Mesenchymal stem cell (in vitro differentiated cells and primary cell): ENCODE measurements around the gene SLX1B.
"Not testable (repeated sequence)": the region's sequence is repeated elsewhere in the genome, so short reads cannot be mapped to it uniquely, and the experiment has no call there.

ENCODE experiments used
- DNase-seq: peaks from one replicate; pipeline ENCODE4 v3.0.0-alpha.2; 2013
- H2AFZ ChIP-seq: one replicate; pipeline ENCODE4 v1.6.1; 2013; ENCODE audit warnings: low read depth, mild to moderate bottlenecking, control low read depth, inconsistent platforms, low read length, moderate library complexity
- H2AK5ac ChIP-seq: 2 replicates; pipeline ENCODE4 v1.6.1; 2013; ENCODE audit warnings: low read length, moderate library complexity, mild to moderate bottlenecking, inconsistent platforms; ENCODE audit not compliant: severe bottlenecking
- H2BK120ac ChIP-seq: one replicate; pipeline ENCODE4 v1.6.1; 2013; ENCODE audit warnings: low read depth, mild to moderate bottlenecking, inconsistent platforms, low read length, moderate library complexity
- H2BK12ac ChIP-seq, 2 experiments: one replicate each; pipeline ENCODE4 v1.6.1; 2013; ENCODE audit warnings: inconsistent platforms in 2 of 2, low read length in 2 of 2, mild to moderate bottlenecking in 2 of 2, moderate library complexity in 2 of 2, control low read depth in 1 of 2
- H2BK15ac ChIP-seq: one replicate; pipeline ENCODE4 v1.6.1; 2013; ENCODE audit warnings: mild to moderate bottlenecking, low read depth, inconsistent platforms; ENCODE audit not compliant: poor library complexity, severe bottlenecking
- H2BK5ac ChIP-seq: 2 replicates; pipeline ENCODE4 v1.6.1; 2013; ENCODE audit warnings: low read depth, mild to moderate bottlenecking, low read length, control low read depth, inconsistent platforms; ENCODE audit not compliant: poor library complexity, severe bottlenecking
- H3K14ac ChIP-seq, 2 experiments: one replicate each; pipeline ENCODE4 v1.6.1; 2013; ENCODE audit warnings: inconsistent platforms in 2 of 2, low read length in 2 of 2, control low read depth in 1 of 2, mild to moderate bottlenecking in 1 of 2, moderate library complexity in 1 of 2
- H3K18ac ChIP-seq, 2 experiments: one replicate each; pipeline ENCODE4 v1.6.1; 2013; ENCODE audit warnings: inconsistent platforms in 2 of 2, low read length in 2 of 2, control low read depth in 1 of 2, low read depth in 1 of 2, mild to moderate bottlenecking in 1 of 2
- H3K23ac ChIP-seq, 2 experiments: one replicate each; pipeline ENCODE4 v1.6.1; 2013; ENCODE audit warnings: inconsistent platforms in 2 of 2, low read length in 2 of 2, mild to moderate bottlenecking in 2 of 2, moderate library complexity in 2 of 2, control low read depth in 1 of 2
- H3K27ac ChIP-seq: 2 replicates; pipeline ENCODE4 v1.5.1; 2013; ENCODE audit warnings: mild to moderate bottlenecking, moderate library complexity, low read length, control low read depth, inconsistent platforms; ENCODE audit not compliant: poor library complexity, severe bottlenecking
- H3K27me3 ChIP-seq, 2 experiments: 2 replicates each; pipeline versions ENCODE4 v1.6.1 to v1.7.0; 2013; ENCODE audit warnings: low read length in 2 of 2, mild to moderate bottlenecking in 2 of 2, moderate library complexity in 2 of 2, control low read depth in 1 of 2, inconsistent platforms in 1 of 2; ENCODE audit not compliant: control insufficient read depth in 1 of 2, insufficient read depth in 1 of 2
- H3K36me3 ChIP-seq, 2 experiments: 2 replicates each; pipeline versions ENCODE4 v1.6.1 to v1.7.0; 2013; ENCODE audit warnings: low read length in 2 of 2, control low read depth in 1 of 2, inconsistent platforms in 1 of 2, low read depth in 1 of 2, mild to moderate bottlenecking in 1 of 2; ENCODE audit not compliant: insufficient read depth in 2 of 2, control insufficient read depth in 1 of 2
- H3K4ac ChIP-seq, 2 experiments: one replicate each; pipeline ENCODE4 v1.6.1; 2013; ENCODE audit warnings: inconsistent platforms in 2 of 2, low read length in 2 of 2, mild to moderate bottlenecking in 2 of 2, moderate library complexity in 2 of 2, control low read depth in 1 of 2, low read depth in 1 of 2
- H3K4me1 ChIP-seq: 2 replicates; pipeline ENCODE4 v1.6.1; 2013; ENCODE audit warnings: low read depth, low read length, control low read depth; ENCODE audit not compliant: control insufficient read depth, insufficient read depth
- H3K4me2 ChIP-seq: 2 replicates; pipeline ENCODE4 v1.6.1; 2013; ENCODE audit warnings: low read length, mild to moderate bottlenecking, inconsistent platforms; ENCODE audit not compliant: poor library complexity, severe bottlenecking
- H3K4me3 ChIP-seq, 2 experiments: 2 replicates each; pipeline versions ENCODE4 v1.5.1 to v1.7.0; 2013; ENCODE audit warnings: low read length in 2 of 2, mild to moderate bottlenecking in 2 of 2, control low read depth in 1 of 2, low read depth in 1 of 2; ENCODE audit not compliant: insufficient read depth in 1 of 2
- H3K79me1 ChIP-seq: replicated peaks from 2 replicates; pipeline ENCODE4 v1.6.1; 2013; ENCODE audit warnings: mild to moderate bottlenecking, control low read depth, low read length, inconsistent platforms; ENCODE audit not compliant: poor library complexity, severe bottlenecking
- H3K9ac ChIP-seq: 2 replicates; pipeline ENCODE4 v1.7.0; 2013; ENCODE audit warnings: mild to moderate bottlenecking, low read length, moderate library complexity
- H3K9me3 ChIP-seq: 2 replicates; pipeline ENCODE4 v1.7.0; 2013; ENCODE audit warnings: mild to moderate bottlenecking, low read length; ENCODE audit not compliant: control insufficient read depth
- H4K8ac ChIP-seq: one replicate; pipeline ENCODE4 v1.6.1; 2013; ENCODE audit warnings: inconsistent platforms, mild to moderate bottlenecking, low read length, moderate library complexity
- H4K91ac ChIP-seq: one replicate; pipeline ENCODE4 v1.6.1; 2013; ENCODE audit warnings: mild to moderate bottlenecking, low read length, inconsistent platforms
- WGBS: methylation state at CpG from one replicate; pipeline ENCODE4 v1.1.7; 2013; ENCODE audit warnings: mixed read lengths; 5-methylcytosine and 5-hydroxymethylcytosine counted together

SLX1B gene

GRCh38 chr16:29453754-29454153, 579 bp upstream of the SLX1B start:
- H3K14ac ChIP-seq, H2BK15ac ChIP-seq, H3K36me3 ChIP-seq, H3K27ac ChIP-seq, H3K9me3 ChIP-seq, H3K27me3 ChIP-seq, H2AK5ac ChIP-seq, H4K91ac ChIP-seq, H3K79me1 ChIP-seq, H2AFZ ChIP-seq, H3K4me1 ChIP-seq, H3K9ac ChIP-seq, DNase-seq, H3K4ac ChIP-seq, H2BK120ac ChIP-seq, H2BK12ac ChIP-seq, H3K23ac ChIP-seq, H3K18ac ChIP-seq, H4K8ac ChIP-seq, H3K4me2 ChIP-seq, H2BK5ac ChIP-seq, H3K4me3 ChIP-seq: not testable (repeated sequence)
- no CpG with 5 or more reads among the region's 21 CpGs for WGBS

DNA sequence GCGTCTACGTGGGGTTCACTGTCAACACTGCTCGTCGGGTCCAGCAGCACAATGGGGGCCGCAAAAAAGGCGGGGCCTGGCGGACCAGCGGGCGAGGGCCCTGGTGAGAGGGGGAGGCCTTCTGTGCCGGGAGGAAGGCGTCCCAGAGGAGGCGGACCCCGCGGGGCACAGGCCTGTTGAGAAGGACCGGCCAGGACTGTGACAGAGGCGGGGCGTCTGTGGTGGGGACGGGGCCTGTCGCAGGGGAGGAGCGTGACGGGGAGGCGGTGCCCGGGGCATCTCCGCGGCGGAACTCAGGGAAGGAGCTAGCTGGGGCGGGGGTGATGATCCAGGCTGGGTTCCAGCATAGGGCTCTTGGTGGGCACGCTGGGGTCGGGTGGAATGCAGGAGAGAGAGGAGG, 495 bp downstream of the SLX1B start:
- H2BK120ac ChIP-seq, H2BK5ac ChIP-seq, H2AFZ ChIP-seq, H3K36me3 ChIP-seq, H3K27ac ChIP-seq, H3K9me3 ChIP-seq, H3K4me1 ChIP-seq, DNase-seq, H3K4me2 ChIP-seq, H3K14ac ChIP-seq, H3K4ac ChIP-seq, H3K23ac ChIP-seq, H3K27me3 ChIP-seq, H4K91ac ChIP-seq, H2BK12ac ChIP-seq, H2BK15ac ChIP-seq, H3K4me3 ChIP-seq, H3K18ac ChIP-seq, H3K9ac ChIP-seq, H4K8ac ChIP-seq, H3K79me1 ChIP-seq, H2AK5ac ChIP-seq: not testable (repeated sequence)
- WGBS = no CpG with 5 or more reads among the region's 29 CpGs

DNA sequence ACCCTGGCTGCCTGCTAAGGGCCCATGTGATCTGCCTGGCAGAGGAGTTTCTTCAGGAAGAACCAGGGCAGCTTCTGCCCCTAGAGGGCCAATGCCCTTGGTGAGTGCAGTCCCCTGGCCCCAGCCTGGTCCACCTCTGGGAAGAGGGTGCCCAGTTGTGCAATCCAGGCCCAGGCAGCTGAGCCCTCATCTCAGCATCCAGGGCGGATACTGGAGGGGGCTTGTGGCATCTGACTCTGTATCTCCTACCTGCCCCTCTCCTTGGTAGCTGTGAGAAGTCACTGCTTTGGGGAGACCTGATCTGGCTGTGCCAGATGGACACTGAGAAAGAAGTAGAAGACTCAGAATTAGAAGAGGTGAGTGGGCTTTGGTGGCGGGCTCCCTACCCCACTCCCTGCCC, 3.3 kb downstream of the SLX1B start:
- not testable (repeated sequence) for H2BK5ac ChIP-seq, H3K36me3 ChIP-seq, H3K27me3 ChIP-seq, H3K27ac ChIP-seq, H3K14ac ChIP-seq, H3K4ac ChIP-seq, H3K23ac ChIP-seq, H3K9me3 ChIP-seq, H3K4me2 ChIP-seq, H2AFZ ChIP-seq, DNase-seq, H2BK120ac ChIP-seq, H3K4me1 ChIP-seq, H4K91ac ChIP-seq, H3K9ac ChIP-seq, H2AK5ac ChIP-seq, H3K4me3 ChIP-seq, H2BK15ac ChIP-seq, H4K8ac ChIP-seq, H3K18ac ChIP-seq, H3K79me1 ChIP-seq
- no CpG with 5 or more reads among the region's 2 CpGs for WGBS
- peak overlapping the region in 1 of 2 experiments; percentile 63 for H2BK12ac ChIP-seq

DNA sequence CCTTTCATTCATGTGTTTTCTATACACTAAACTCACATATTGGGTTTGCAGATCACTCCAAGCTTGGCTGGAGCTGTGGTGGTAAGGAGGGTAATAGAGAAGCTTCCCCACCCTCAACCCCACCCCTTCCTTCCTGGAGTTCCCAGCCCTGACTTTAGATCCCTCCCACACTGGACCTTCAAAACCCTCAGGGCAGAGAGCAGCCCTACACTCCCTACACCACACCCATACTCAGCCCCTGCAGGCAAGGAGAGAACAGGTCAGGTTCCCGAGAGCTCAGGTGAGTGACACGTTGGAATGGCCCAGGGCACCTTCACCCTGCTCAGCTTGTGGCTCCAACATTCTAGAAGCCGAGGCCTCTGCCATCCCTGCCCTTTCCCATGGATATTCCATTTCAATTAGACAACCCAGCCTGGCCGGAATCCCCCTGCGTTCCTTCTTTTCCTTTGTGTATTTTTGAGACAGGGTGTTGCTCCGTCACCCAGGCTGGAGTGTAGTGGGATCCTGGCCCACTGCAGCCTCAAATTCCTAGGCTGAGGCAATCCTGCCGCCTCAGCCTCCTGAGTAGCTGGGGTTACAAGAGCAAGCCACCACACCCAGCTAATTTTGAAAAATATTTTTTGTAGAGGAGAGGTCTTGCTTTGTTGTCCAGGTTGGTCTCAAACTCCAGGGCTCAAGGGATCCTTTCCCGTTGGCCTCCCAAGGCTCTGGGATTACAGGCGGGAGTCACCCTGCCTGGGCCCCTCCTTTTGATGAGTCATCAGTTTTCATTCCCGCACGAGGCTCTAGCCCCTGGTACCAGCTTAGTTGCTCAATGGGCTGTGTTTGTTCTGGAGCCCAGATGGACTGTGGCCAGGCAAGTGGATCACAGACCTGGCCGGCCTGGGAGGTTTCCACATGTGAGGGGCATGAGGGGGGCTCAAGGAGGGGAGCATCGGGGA, 5.6 kb downstream of the SLX1B start, which contains the start of gene SULT1A4:
SULT1A4 (plus strand) TSS at position 208 of the 941 bp plus-strand sequence. CDS start 1,473 bp downstream, outside the sequence.
- WGBS = no CpG with 5 or more reads among the region's 13 CpGs
- not testable (repeated sequence) for H3K4me2 ChIP-seq

More for the DNA sequence above, 5.6 kb downstream of the SLX1B start, which contains the start of gene SULT1A4:
- not testable (repeated sequence) for H3K36me3 ChIP-seq, H3K4ac ChIP-seq, H3K79me1 ChIP-seq, H2AK5ac ChIP-seq, H4K8ac ChIP-seq, DNase-seq, H3K27ac ChIP-seq, H4K91ac ChIP-seq, H2BK12ac ChIP-seq, H3K27me3 ChIP-seq, H3K18ac ChIP-seq, H2BK15ac ChIP-seq, H3K23ac ChIP-seq, H2BK5ac ChIP-seq, H3K4me3 ChIP-seq, H3K14ac ChIP-seq, H2AFZ ChIP-seq, H3K4me1 ChIP-seq, H3K9me3 ChIP-seq, H2BK120ac ChIP-seq, H3K9ac ChIP-seq
